Left ventricle myocardium inferior (tissue), 1 donor: ENCODE data around the gene MTA3. TPM values are rescaled to one million over a fixed set of nuclear protein-coding genes. Genes with fewer than 3 reads are reported as not detected.

Experiments
- DNase-seq: peaks from one replicate; pipeline ENCODE4 v3.0.0-alpha.2; 2020
- H3K27ac ChIP-seq: fragments of 200-600 bp; replicated peaks from 2 replicates; pipeline ENCODE4 v1.8.0; 2021
- H3K27me3 ChIP-seq: fragments of 200-600 bp; 2 replicates; pipeline ENCODE4 v1.8.0; 2021; ENCODE audit warnings: low read depth
- H3K36me3 ChIP-seq: fragments of 200-600 bp; 2 replicates; pipeline ENCODE4 v1.8.0; 2021
- H3K4me1 ChIP-seq: fragments of 200-600 bp; 2 replicates; pipeline ENCODE4 v1.8.0; 2021
- H3K4me3 ChIP-seq: fragments of 200-600 bp; 2 replicates; pipeline ENCODE4 v1.8.0; 2021; ENCODE audit warnings: mild to moderate bottlenecking, moderate library complexity
- H3K9me3 ChIP-seq: fragments of 200-600 bp; replicated peaks from 2 replicates; pipeline ENCODE4 v1.8.0; 2021
- CTCF ChIP-seq: fragments of 200-600 bp; IDR thresholded peaks from 2 replicates; pipeline ENCODE4 v1.8.0; 2021; ENCODE audit warnings: antibody characterized with exemption, mild to moderate bottlenecking, borderline replicate concordance
- intact Hi-C: fragments of 100-400 bp; cut with micrococcal nuclease; formaldehyde crosslinking; loops from one replicate; pipeline ENCODE4 v1.11.0; 2022
- total RNA-seq: library from RNA; stranded (reverse); fragmentation: NEBNext Ultra II Directional; extraction: Animal tissue kit (Norgen Biotek cat#: 25700); gene quantifications from one replicate; pipeline ENCODE4 v1.2.1, GENCODE V29; 2021
- donor health status: DM: no; HTN: yes; CAD: no; lungs with severe emphysema.

MTA3 gene
- total RNA-seq, 1 donor from 2014 or later = 18.1 TPM

- TF ChIP-seq CTCF = no peak
- H3K4me1 ChIP-seq = peaks cover under 1% of the 10 kb centered on the region
Observed at GRCh38 chr2:42658306-42658705, 89.9 kb downstream of the MTA3 start.

GRCh38 chr2:42659609-42660008 is 91.2 kb downstream of the MTA3 start:
- TF ChIP-seq CTCF = no peak
- DNase-seq = no peak
- Histone ChIP-seq H3K4me1 (peaks cover 4% of the 10 kb centered on the region), H3K4me3 (no peak overlapping the region), H3K36me3 (peaks cover 23% of the 10 kb centered on the region), H3K27ac (no peak overlapping the region), H3K27me3 (no peaks in the 10 kb centered on the region), H3K9me3 (no peaks in the 10 kb centered on the region)
- intact Hi-C loops = no loop called here

More at GRCh38 chr2:42658306-42658705, 89.9 kb downstream of the MTA3 start:
- intact Hi-C loops = no loop called here
- no peaks in the 10 kb centered on the region for H3K27me3 ChIP-seq
- no peak overlapping the region for H3K4me3 ChIP-seq
- H3K9me3 ChIP-seq = no peaks in the 10 kb centered on the region
- no peak overlapping the region for H3K27ac ChIP-seq
- no peak for DNase-seq
- H3K36me3 ChIP-seq = peaks cover 23% of the 10 kb centered on the region

DNA sequence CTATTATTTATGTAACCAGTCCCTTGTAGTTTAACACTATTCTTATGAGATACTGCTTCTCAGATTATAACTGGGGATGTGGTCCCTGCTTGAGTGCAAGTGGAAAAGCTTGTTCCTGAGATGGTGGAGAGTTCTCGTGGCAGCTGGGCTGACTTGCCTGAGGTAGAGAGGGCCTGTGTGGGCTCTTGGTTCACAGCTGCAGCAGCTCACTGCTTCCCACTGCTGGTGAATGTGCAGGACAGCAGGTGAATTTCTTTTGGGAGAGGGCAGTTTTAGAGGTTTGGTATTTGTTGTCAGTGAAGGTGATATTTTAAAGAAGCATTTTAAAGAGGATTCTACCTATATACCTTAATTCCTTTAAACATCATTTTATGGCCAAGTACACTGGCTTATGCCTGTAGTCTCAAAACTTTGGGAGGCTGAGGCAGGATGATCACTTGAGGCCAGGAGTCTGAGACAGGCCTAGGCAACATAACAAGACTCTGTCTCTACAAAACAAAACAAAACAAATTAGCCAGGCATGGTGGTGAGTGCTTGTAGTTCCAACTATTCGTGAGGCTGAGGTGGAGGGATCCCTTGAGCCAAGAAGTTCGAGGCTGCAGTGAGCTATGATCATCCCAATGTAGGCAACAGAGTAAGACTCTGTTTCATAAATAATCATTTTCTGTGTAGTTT is 94.8 kb downstream of the MTA3 start:
- H3K4me1 ChIP-seq = peaks cover 10% of the 10 kb centered on the region
- H3K9me3 ChIP-seq = no peaks in the 10 kb centered on the region
- TF ChIP-seq CTCF = peak; percentile 97
- peaks cover 10% of the 10 kb centered on the region for H3K36me3 ChIP-seq
- H3K27me3 ChIP-seq = no peaks in the 10 kb centered on the region
- H3K27ac ChIP-seq = no peak overlapping the region
- intact Hi-C loops = no loop called here
- DNase-seq = peak; percentile 40
- no peak overlapping the region for H3K4me3 ChIP-seq

DNA sequence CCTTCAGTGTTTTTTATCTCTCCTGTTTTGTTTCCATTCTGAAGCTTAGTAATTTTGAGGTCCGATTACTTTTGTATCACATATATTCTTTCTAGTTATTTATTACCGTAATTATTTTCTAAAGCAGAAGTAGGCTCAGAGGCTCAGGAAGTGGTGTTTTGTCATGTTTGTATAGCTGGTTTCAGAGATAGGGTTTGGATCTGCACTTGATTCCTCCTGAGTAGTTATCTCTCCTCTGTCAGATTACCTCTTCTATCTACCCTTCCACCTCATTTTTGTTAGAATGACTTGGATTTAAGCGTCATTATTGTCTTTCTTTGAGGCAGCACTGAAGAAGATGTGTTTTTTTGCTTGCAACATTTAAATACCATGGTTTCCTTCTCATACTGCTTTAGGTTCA is 95.4 kb downstream of the MTA3 start:
- Histone ChIP-seq H3K4me1 (peaks cover 10% of the 10 kb centered on the region), H3K27me3 (no peaks in the 10 kb centered on the region), H3K36me3 (peaks cover 9% of the 10 kb centered on the region), H3K4me3 (no peak overlapping the region), H3K27ac (no peak overlapping the region), H3K9me3 (no peaks in the 10 kb centered on the region)
- intact Hi-C loops = no loop called here
- TF ChIP-seq CTCF = no peak
- DNase-seq = no peak

GRCh38 chr2:42673989-42674579 is 105.7 kb downstream of the MTA3 start:
- intact Hi-C loops = no loop called here
- Histone ChIP-seq H3K36me3 (peaks cover 6% of the 10 kb centered on the region), H3K27ac (no peak overlapping the region), H3K4me3 (no peak overlapping the region), H3K4me1 (no peaks in the 10 kb centered on the region), H3K27me3 (no peaks in the 10 kb centered on the region), H3K9me3 (no peaks in the 10 kb centered on the region)
- TF ChIP-seq CTCF = no peak
- DNase-seq = no peak
